Amniotic epithelial cell (primary cell): ENCODE measurements around the gene DKK2.

Experiments
- DNase-seq: peaks from one replicate; pipeline ENCODE4 v3.0.0-alpha.2; 2010; ENCODE audit warnings: low read depth

The DKK2 gene, protein sequence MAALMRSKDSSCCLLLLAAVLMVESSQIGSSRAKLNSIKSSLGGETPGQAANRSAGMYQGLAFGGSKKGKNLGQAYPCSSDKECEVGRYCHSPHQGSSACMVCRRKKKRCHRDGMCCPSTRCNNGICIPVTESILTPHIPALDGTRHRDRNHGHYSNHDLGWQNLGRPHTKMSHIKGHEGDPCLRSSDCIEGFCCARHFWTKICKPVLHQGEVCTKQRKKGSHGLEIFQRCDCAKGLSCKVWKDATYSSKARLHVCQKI

DNA sequence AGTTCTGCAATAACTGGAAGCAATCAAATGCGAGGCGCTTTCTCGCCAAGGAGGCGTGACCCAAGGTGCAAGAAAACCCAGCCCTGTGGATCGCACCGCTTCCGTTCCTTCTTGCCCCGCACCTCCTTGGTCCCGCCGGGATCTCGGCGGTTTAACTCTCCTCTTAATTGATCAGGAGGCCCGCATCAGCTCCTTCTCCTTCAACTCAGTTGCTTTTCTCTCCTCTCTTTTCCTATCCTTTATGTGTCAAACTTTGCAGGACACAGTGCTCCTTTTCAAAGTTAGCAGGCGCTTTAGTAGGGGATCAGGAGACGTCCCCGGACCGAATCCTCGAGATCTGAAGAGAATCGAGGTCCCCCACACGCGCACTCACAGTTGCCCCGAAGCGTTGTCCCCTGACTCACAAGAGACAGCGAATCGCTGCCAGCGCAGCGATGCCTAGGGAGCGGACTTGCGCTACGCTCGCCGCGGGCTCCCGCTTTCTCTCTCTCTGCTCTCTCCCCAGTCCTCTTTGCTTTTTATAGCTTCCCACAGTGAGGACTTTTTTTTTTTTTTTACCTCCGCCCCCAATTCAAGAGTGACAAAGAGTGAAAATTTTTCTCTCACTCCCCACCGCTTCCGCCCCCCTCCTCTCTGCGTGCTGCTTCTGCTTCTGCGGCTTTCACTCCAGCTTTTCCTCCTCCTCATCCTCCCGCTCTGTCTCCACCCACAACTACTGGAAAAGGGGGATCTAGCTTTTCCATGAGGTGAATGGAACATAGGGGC is at the start of gene DKK2:
DKK2 (minus strand) TSS at position 495 of the 765 bp plus-strand sequence. CDS start 722 bp downstream, outside the sequence.
- no peak for DNase-seq

DNA sequence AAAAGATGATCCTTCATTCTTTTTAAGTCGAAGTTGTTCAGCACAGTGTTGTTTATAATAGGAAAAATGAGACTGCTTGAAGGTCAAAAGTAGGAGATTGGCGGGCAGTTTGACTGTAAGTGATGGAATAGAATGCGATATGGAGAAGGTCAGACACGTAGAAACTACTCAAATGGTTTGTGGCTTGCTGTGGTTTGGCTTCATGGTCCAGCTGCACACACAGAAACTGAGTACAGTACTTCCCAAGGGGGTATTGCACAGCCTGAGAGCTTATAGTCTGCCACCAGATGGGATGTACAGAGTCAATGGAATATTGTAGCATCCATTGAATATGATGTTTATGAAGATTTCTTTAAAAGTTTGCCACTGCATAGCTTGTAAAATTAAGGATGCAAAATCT is 41.1 kb upstream of the DKK2 start:
- DNase-seq = no peak

DNA sequence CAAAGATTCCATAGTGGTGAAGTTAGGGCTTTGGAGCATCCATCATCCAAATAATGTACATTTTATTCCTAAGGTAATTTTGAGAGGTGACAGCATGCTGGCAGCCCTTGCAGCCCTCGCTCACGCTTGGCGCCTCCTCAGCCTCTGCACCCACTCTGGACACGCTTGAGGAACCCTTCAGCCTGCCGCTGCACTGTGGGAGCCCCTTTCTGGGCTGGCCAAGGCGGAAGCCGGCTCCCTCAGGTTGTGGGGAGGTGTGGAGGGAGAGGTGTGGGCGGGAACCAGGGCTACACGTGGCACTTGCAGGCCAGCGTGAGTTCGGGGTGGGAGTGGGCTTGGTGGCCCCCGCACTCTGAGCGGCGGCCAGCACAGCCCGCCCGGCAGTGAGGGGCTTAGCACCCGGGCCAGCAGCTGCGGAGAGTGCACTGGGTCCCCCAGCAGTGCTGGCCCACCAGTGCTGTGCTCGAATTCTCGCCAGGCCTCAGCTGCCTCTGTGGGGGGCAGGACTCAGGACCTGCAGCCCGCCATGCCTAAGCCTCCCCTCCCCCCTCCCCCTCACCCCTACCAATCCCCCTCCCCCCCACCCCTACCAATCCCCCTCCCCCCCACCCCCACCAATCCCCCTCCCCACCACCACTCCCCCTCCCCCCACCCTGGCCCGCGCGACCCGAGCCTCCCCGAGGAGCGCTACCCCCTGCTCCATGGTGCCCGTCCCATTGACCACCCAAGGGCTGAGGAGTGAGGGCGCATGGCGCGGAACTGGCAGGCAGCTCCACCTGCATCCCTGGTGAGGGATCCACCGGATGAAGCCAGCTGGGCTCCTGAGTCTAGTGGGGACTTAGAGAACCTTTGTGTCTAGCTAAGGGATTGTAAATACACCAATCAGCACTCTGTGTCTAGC is 37.0 kb upstream of the DKK2 start:
- DNase-seq = no peak

DNA sequence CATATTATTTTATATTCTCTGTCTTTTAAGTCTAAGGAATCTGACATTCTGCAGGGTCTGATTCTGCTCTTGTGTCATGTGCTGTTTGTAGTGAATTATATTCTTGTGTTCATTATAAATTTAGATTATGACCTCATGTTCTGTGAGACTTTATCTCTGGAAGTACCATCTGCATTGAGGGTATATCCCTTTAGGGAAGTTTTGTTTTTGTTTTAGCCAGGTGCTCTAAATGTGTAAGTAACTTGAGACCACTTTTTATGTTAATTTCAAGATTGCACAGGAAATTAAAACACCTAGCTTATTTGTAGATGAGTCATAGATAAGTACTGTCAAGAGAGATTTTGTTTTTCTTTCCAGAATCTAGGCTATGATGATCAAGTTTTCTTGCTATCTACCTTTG is 35.0 kb upstream of the DKK2 start:
- no peak for DNase-seq

DNA sequence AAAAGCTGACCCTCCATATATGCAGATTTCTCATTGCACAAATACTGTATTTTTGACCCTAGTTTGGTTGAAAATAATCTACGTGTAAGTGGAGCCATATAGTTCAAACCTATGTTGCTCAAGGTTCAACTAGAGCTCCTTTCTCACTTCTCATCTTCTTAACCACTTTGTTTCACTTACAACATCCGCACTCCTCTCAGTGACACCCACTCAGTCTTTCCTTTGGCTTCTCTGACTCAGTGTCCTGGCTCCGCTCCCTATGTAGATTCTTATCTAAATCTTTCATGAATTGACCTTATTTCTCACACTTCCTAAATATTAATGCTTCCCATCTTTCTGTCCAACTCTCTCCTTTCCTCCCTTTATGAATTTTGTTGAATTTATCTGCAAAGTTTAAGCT is 32.9 kb upstream of the DKK2 start:
- DNase-seq = peak; percentile 88

DNA sequence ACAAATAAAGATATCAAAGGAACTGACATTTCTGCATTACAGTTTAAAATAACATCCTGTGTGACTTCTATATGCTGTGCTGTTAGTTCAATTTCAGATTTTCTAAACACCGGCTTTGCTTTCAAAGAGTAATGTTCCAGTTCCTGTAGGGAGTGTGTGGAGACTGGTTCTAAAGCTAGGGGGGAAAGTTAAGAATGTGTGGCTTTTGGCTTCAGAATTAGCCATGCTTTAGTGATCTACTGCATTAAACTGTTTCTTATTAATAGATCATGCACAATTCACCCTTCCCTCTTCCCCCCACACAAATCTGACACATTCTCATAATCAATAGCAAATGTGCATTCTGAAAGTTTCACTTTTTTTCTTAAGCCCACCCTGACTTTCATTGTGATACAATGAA is 32.0 kb upstream of the DKK2 start:
- no peak for DNase-seq

DNA sequence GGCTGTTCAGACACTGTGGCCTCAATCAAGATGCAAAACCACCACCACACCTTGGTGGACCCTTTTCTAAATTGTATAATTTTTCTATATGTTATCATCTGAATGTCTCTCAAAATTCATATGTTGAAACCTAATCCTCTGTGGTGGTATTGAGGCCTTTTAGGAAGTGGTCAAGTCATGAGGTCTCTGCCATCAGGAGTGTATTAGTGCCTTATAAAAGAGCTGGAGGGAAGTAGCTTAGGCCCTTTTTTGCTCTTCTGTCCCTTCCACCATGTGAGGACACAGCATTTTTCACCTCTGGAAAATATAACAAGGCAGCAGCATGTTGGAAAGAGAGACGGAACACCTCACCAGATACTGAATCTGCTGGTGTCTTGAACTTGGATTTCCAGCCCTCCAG is 30.5 kb upstream of the DKK2 start:
- no peak for DNase-seq

DNA sequence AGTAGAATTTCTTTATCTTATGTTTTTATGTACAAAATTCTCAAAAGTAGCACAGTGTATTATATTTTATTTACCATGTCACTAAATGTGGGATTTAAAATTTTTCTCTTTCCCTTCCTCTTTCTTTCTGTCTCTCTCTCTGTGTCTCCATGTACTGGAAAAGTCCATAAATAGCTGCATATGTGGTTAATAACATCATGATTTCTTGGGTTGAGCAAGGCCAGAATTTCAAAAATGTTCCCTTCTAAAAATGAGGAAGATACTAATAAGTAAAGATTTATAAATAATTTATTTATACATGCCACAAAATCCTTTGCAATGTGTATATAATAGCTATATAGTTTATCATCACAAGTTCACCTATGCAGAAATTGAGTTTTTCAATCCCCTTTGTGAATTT is 29.1 kb upstream of the DKK2 start:
- DNase-seq = peak; percentile 19

DNA sequence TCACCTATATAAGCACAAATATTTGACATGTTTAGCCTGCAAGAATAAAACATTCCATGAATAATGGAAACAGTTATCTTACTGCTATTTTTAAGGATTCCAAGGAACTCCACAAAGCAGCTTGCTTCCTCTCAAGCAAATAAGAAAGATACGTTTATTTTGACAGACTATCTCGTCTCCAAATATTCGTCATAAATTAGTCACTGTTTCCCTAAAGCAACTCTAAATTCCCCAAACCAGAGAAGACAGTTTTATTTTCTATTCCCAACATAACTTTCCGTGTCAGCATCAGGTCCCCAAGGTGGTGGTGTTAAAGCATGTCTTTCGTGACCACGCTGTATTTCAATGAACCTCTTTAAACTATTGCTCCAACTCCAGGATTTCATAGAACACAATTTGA is 24.3 kb upstream of the DKK2 start:
- peak; percentile 2 for DNase-seq

DNA sequence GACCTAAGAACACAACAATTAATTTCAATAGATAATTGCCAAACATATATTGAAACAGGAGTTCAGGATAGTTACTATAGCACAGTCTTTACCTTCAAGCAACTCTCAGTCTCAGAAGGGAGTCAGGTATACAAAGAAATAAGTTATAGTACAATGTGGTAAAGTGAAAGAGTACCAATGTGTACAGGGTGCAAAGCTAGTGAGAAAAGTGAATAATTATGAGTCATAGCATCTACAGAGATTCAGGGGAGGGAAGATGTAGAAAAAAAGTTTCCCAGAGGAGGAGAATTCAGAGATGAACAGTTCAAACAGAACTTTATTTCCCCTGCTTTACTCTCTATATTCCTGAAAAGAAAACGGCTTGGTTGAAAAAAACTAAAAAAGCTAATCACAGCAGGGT is 22.7 kb upstream of the DKK2 start:
- DNase-seq = peak; percentile 53

DNA sequence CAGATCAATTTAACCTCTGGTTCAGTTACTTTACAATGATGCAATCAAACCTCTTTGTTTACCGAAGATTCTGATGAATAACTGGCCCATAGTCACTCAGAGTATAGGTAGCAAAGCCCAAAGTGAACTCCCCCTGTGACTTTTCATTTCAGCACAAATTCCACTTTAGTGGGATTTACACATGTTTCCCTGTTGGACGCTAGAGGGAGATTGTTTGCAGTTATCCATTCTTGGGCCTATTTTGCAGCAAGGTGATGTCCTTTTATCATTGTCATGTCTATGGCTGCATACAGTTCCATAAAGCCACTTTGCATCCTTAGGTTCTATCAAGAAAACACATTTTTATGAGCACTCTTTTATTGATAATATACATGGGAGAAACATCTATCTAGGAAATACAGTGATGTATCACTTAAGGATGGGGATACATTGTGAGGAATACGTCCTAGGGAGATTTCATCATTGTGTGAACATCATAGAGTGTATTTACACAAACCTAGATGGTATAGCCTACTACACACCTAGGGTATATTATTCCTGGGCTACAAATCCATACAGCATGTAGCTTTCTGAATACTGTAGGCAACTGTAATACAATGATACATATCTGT is 14.5 kb upstream of the DKK2 start:
- DNase-seq = peak; percentile 25

DNA sequence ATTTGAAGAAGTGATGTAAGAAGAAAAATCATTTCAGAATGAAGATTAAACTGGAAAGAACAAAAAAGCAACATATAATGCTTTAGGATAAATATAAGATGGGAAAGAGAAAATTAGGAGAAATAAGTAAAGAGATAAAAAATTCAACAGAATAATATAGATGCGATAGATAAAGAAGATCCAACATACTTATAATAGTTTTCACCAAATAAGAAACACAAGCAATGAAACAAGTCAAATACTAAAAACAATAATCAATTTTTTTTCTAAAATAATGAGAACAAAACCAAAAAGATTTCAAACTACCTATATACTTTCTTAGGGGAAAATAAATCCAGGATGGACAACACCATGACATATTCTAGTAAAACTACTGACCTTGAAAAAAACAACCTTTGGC is 10.1 kb upstream of the DKK2 start:
- no peak for DNase-seq

DNA sequence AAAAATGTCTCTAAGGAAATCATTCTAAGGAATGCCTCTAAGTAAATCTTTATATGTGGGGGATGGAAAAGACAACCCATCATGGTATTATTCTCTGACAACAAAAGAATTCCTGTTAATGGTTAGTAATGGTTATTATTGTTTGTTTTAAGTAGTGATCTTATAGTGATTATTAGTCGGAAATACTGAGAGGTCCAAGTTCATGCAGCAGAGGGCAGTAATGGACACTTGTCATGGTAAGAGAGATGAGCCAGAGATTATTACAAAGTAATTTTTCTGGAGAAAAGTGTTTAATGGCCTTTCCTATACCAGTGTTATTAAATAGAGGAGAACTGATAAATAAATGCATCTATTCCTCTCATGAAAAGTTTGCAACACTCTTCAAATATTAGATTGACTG is 8.1 kb upstream of the DKK2 start:
- no peak for DNase-seq

DNA sequence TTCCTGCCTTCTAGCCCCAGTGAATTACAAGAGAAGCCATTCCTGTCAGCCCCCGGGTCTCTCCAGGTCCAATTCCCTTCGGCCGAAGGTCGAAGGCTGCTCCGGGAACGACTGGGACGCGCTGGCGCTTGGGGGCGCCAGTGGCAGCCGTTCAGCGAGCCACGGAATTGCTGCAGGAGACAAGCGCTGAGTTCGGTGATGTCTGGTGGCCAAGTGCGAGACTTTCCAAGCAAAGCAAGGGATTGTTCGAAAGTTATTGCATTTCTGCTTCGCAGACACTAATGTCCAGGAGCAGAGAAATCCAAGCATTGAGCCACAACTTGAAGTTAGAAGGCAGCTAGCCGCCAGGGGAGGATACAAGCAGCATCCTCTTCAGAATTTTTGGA is 1.1 kb upstream of the DKK2 start:
- no peak for DNase-seq

DNA sequence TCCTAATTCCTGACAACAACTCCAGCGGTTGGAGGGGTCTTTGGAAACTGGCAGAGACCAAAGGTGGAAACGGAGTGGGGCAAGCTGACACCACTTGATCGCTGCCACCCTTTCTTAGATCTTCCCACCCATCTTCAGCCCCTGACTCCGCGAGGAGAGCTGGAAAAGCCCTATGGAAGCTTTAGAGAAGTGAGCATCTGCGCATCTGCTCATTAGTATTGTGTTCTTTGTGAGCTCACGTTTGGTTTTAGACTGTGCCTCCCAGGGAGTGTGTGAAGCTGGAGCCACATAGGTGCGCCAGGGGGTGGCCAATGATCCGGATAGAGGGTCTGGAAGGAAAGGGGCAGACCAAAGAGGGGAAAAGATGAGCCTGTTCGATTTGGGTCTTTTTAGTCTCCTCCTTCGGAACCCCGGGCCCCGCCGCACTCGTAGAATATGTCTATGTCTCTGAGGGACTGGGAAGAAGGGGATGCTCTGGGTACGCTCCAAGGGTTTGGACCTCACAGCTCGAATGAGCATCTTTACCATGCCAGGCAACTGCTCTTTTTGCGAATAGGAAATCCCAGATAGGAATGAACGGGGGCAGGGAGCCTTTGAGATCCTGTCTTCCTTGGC is 578 bp upstream of the DKK2 start:
- DNase-seq = no peak

DNA sequence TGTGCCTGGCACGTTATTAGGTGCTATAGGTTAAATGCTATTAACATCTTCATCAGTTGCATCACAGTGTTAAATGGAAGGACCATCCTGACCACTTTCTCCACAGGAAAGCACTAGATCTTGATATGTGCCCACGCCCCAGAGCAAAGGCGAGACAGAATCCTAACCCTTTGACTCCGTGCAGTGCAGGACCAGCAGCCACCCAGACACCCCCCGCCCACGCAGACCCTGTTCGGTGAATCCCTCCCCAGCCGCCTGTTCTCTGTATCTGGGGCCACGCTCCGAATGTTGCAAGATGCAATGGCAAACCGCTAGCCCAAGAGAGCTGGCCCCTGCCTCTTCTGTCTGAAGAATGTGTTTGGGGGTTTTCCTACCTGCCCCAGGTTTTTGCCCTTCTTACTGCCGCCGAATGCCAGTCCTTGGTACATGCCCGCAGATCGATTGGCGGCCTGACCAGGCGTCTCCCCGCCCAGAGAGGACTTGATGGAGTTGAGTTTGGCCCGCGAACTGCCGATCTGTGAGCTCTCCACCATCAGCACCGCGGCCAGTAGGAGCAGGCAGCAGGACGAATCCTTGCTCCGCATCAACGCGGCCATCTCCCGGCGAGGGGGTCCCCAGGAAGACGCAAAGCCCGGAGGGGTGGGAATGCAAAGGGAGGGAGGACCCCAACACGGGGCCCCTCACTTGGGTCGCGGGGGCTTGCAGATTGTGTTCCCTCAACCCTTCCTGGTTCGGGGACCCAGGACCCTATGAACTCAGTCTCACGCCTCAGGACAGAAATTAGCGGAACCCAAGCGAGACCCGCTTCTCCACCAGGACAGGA is 906 bp downstream of the DKK2 start:
- DNase-seq = peak; percentile 40

DNA sequence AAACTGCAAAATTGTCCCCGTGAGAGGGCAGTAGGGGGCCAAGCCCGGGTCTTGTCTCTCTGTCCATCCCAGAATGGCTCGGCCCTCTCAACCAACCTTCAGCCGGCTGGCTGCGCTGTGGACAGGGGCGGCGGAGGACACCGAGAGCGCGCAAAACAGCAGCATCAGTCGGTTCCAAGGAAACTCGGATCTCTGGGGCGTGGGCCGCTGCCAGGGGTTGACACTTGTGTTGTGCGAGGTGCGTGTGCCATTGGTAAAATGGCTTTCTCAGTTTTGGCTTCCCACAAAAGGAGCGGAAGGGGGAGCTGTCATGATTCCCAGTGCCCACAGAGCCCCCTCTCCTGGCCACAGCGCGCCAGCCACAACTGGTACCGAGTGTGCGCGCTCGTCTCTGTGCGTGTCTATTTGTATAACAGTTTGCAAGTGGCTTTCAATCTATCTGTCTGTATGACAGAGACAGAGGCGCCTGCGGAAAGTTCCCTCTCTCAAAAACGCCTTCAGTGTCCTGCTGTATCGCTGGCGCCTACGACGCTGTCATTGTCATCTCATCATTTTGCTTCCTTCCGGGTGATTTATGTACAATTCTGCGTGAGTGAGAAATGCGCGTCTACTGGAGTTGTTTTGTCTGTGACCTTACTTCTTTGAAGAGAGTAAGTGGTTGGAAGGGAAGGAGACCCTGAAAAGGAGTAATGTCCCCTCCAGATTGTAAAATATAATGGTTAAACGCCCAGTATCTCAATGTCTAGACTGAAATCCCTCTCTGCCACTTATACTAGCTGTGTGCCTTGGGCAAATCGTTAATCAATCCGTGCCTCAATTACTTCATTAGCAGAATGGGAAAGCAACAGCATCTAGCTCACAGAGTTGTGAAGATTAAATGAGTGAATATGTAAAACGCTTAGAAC is 1.8 kb downstream of the DKK2 start:
- no peak for DNase-seq

DNA sequence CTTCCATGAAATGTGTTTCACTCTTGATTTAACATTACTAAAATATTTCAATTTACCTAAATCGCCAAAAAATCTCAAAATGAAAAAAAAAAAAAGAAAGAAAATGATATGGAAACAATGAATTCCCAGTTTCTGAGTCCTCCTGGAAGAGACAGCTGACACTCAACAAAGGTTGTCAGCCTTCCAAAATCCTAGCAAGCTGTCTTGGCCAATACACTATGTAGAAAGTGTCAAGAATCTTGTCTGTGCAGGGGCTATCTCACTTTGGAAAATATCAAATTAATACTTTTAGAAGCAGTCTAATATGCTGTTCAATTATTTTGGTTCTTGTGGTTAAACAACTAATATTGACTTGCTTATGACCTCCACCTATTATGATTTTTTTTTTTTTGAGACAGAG is 8.7 kb downstream of the DKK2 start:
- DNase-seq = no peak

DNA sequence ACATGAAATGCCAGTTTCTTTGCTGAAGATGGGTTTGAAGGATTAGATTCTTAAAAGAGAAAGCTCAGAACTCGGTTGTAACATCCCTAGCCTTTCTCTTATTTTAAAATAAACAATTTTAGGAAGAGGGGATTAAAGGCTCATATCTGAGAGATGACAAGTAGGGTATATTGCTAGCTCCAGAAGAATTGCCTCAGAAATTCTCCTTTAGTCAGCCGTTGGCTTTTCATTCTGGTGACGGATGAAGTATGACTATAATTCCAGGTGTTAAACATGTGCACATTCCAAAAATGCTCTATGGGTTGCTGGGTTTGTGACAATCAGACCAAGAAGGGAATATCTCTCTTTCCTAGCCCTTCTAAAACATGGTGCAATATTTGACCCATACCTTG is 17.8 kb downstream of the DKK2 start:
- DNase-seq = peak; percentile 22
